SH-SY5Y (cell line): ENCODE data around the gene ADAMTSL3.

ENCODE experiments used
- GATA2 ChIP-seq: IDR thresholded peaks from 2 replicates; pipeline ENCODE4 v1.6.1; 2011; ENCODE audit warnings: mild to moderate bottlenecking, low read depth, low read length
- GATA3 ChIP-seq: IDR thresholded peaks from 2 replicates; pipeline ENCODE4 v1.6.1; 2011; ENCODE audit warnings: low read depth, mild to moderate bottlenecking, low read length, moderate library complexity

- TF ChIP-seq GATA2 (no peak), GATA3 (no peak)
Measured at GRCh38 chr15:83716605-83717004, 62.7 kb downstream of the ADAMTSL3 start.
